ENCODE data around the gene POU3F4.
A peak's percentile ranks its signal among the peaks of the same experiment; 100 is the strongest.

Gene POU3F4

GRCh38 chrX:83508006-83508405 lies at the start of gene POU3F4:
Gene POU3F4, plus strand, starts transcription at chrX:83508290. Its CDS starts 35 bp downstream, at chrX:83508325.
- TF ChIP-seq, protein P1, sequence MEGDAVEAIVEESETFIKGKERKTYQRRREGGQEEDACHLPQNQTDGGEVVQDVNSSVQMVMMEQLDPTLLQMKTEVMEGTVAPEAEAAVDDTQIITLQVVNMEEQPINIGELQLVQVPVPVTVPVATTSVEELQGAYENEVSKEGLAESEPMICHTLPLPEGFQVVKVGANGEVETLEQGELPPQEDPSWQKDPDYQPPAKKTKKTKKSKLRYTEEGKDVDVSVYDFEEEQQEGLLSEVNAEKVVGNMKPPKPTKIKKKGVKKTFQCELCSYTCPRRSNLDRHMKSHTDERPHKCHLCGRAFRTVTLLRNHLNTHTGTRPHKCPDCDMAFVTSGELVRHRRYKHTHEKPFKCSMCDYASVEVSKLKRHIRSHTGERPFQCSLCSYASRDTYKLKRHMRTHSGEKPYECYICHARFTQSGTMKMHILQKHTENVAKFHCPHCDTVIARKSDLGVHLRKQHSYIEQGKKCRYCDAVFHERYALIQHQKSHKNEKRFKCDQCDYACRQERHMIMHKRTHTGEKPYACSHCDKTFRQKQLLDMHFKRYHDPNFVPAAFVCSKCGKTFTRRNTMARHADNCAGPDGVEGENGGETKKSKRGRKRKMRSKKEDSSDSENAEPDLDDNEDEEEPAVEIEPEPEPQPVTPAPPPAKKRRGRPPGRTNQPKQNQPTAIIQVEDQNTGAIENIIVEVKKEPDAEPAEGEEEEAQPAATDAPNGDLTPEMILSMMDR (IDR thresholded peaks at IDR 0.05) = no peak

DNA sequence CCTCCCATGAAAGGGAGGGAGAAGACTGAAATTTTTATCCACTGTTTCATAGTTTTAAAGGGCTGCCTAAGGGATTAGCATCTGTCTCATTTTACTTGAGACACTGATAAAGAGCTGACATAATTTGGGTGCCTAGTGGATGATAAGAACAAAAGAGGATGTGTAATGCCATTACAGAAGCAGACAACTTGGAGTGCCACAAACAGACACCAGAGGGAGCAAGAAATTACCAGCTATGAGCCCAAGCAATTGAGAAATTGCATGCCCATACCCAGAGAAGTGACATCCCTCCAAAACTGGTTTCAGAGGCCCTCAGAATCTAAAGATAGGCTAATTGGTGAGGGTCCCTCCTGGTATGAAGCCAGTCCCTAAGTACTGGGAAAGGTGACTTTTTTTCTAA lies 38.5 kb upstream of the POU3F4 start:
- TF ChIP-seq, protein P1 (IDR thresholded peaks at IDR 0.05) = peak; percentile 45

DNA sequence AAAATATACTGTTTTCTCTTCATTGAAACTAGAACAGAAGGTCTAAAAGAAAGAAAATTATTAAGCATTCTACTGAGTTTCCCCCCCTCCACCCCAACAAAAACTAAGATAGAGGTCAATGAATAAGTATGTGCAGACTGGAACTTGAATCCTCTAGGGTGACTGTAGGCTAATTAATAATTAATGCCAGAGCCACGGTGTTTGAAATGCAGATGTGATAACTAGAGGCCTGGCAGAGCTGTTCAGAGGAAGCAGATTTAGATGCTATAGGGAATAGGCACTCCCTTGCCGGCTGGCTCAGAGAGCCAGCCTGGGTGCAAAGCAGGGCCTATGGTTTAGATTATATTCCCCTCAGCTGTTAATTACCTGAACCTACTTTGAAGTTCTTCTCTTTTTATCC lies 12.2 kb upstream of the POU3F4 start:
- TF ChIP-seq, protein P1 (IDR thresholded peaks at IDR 0.05) = no peak

DNA sequence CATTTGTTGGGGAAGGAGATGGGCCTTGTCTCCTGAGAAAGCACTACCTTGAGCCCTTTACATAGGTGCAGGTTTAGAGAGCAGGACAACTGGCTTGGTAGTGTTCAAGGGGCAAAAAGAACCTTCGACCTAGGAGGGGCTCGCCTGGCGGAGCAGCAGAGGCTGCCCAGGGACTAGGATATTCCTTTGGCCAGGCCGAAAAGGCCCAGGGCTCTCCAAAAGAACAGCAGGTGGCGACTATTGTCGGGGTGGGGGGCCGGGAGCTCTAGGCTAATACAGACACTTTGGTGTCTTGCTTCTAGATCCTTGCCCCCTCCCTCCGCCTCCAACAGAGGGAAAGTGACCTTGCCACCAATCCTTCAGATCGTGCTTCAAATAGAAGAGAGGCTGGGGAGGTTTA lies 7.1 kb upstream of the POU3F4 start:
- TF ChIP-seq, protein P1 (IDR thresholded peaks at IDR 0.05) = no peak

- TF ChIP-seq, protein P1 (IDR thresholded peaks at IDR 0.05) = no peak
These were observed 6.6 kb upstream of the POU3F4 start for GRCh38 chrX:83501530-83501929.

- TF ChIP-seq, protein P1 (IDR thresholded peaks at IDR 0.05) = no peak
These were observed 3.2 kb upstream of the POU3F4 start for GRCh38 chrX:83504721-83505479.

GRCh38 chrX:83508526-83509253 lies 600 bp downstream of the POU3F4 start:
- TF ChIP-seq, protein P1 (IDR thresholded peaks at IDR 0.05) = no peak
